Suppressor macrophage treated with lipopolysaccharide for 4 hours (primary cell): ENCODE measurements around the gene STARD3NL.
"Not testable (repeated sequence)": the region's sequence is repeated elsewhere in the genome, so short reads cannot be mapped to it uniquely, and the experiment has no call there.

Experiments
- DNase-seq: peaks from one replicate; pipeline ENCODE4 v3.0.0-alpha.2; 2020

Gene STARD3NL, protein sequence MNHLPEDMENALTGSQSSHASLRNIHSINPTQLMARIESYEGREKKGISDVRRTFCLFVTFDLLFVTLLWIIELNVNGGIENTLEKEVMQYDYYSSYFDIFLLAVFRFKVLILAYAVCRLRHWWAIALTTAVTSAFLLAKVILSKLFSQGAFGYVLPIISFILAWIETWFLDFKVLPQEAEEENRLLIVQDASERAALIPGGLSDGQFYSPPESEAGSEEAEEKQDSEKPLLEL

DNA sequence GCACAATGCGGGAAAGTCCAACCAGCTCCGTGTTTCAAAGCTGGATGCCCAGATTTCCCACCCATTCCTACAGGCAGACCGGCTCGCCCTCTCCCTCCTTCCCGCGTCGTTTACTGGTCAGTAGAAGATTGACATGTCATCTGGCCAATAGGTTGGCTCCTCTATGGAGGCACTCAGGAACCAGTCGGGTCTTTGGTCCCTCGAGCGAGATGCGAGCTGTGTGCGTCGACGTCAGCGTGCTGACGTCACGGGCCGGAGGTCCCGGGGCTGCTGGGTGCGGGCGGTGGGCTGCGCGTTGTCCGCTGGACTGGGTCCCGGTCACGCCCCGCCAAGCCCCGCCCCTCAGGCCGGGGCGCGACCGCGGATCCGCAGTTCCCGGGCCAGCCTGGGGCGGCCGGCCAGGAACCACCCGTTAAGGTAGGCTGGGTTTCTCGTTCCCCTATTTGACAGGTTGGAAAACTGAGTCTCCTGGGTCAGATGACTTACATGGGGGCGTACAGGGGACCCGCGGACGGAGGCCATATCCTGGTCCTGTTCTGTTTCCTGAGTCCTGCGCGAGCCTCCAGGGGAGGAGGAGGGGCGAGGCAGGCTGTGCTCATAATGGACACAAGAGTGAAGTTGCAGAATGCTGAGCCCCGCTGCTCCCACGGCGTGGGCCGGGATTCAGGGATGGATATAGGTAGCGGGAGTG, at the start of gene STARD3NL:
STARD3NL (plus strand) TSS at position 242 of the 691 bp plus-strand sequence. CDS start 29,260 bp downstream, outside the sequence.
- peak; percentile 100 for DNase-seq

- no peak for DNase-seq
These were observed 48.9 kb upstream of the STARD3NL start for GRCh38 chr7:38129162-38129561.

- no peak for DNase-seq
These were observed 48.5 kb upstream of the STARD3NL start for GRCh38 chr7:38129579-38129978.

DNA sequence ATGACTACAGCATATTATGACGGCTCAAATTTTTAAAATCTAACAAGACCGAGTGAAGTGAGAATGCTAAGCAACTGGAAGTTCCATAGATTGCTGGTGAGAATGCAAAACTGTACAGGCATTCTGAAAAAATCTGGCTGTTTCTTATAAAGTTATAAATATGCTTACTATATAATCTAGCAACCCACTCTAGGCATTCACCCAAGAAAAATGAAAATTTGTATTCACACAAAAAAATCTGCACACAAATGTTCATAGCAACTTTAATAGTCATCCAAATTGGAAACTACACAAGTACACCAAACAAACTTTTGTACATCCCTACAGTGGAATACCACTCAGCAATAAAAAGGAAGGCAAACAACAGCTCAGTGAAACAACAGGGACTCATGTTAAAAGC, 39.9 kb upstream of the STARD3NL start:
- DNase-seq: no peak

- DNase-seq: no peak
These were observed 36.9 kb upstream of the STARD3NL start for GRCh38 chr7:38141187-38141586.

- no peak for DNase-seq
These were observed 35.3 kb upstream of the STARD3NL start for GRCh38 chr7:38142736-38143135.

GRCh38 chr7:38147005-38147404, 31.0 kb upstream of the STARD3NL start:
- DNase-seq: no peak

GRCh38 chr7:38151556-38151955, 26.5 kb upstream of the STARD3NL start:
- no peak for DNase-seq

DNA sequence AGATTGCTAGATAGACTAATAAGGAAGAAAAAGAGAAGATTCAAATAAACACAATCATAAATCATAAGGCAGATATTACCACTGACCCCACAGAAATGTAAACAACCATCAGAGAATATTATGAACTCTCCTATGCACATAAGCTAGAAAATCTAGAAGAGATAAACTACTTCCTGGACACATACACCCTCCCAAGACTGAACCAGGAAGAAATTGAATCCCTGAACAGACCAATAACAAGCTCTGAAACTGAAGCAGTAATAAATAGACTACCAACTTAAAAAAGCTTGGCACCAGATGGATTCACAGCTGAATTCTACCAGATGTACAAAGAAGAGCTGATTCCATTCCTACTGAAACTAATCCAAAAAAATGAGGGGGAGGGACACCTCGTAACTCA, 24.5 kb upstream of the STARD3NL start:
- DNase-seq: no peak

DNA sequence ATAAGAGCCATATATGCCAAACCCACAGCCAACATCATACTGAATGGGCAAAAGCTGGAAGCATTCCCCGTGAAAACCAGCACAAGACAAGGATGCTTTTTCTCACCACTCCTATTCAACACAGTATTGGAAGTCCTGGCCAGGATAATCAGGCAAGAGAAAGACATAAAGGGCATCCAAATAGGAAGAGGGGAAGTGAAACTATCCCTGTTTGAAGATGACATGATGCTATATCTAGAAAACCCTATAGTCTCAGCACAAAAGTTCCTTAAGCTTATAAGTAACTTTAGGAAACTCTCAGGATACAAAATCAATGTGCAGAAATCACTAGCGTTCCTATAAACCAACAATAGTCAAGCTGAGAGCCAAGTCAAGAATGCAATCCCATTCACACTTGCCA, 23.8 kb upstream of the STARD3NL start:
- DNase-seq: peak; percentile 16

DNA sequence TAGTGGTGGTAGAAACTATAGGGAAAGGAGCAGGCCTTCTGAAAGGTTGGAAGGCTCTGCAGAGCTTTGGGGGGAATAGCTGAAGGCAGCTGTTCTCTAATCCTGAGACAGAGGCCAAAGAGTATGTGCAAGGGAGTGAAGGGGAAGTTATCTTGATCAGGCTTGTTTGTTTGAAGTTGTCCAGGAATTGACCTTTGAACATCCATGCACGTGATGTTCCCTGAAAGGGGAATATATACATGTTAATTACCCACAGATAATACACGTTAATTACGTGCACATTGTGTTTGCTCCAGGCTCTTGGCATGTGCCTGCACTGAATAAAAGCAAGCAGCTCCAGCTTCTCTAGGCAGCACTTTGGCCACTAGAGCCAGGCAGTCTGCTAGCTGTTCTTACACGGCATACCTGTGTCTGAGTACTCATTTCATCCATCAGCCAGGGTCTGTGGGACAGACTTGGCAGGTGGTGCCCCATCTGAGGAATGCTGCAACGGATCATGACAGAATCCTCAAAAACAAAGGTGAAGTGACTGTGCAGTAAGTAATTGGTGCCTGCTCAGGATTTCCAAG, 18.0 kb upstream of the STARD3NL start:
- DNase-seq: no peak

GRCh38 chr7:38162036-38162435, 16.0 kb upstream of the STARD3NL start:
- no peak for DNase-seq

GRCh38 chr7:38163671-38164070, 14.4 kb upstream of the STARD3NL start:
- DNase-seq: no peak

- no peak for DNase-seq
These were observed 9.0 kb upstream of the STARD3NL start for GRCh38 chr7:38168890-38169570.

- peak; percentile 88 for DNase-seq
These were observed 8.2 kb upstream of the STARD3NL start for GRCh38 chr7:38169847-38170246.

- DNase-seq: peak; percentile 81
These were observed 6.2 kb upstream of the STARD3NL start for GRCh38 chr7:38171623-38172391.

GRCh38 chr7:38175547-38175946, 2.5 kb upstream of the STARD3NL start:
- not testable (repeated sequence) for DNase-seq

- no peak for DNase-seq
These were observed 433 bp upstream of the STARD3NL start for GRCh38 chr7:38177621-38178003.

GRCh38 chr7:38178695-38179344, 775 bp downstream of the STARD3NL start:
- peak; percentile 45 for DNase-seq

- no peak for DNase-seq
These were observed 1.8 kb downstream of the STARD3NL start for GRCh38 chr7:38179776-38180226.

GRCh38 chr7:38181111-38181510, 3.1 kb downstream of the STARD3NL start:
- peak; percentile 28 for DNase-seq

DNA sequence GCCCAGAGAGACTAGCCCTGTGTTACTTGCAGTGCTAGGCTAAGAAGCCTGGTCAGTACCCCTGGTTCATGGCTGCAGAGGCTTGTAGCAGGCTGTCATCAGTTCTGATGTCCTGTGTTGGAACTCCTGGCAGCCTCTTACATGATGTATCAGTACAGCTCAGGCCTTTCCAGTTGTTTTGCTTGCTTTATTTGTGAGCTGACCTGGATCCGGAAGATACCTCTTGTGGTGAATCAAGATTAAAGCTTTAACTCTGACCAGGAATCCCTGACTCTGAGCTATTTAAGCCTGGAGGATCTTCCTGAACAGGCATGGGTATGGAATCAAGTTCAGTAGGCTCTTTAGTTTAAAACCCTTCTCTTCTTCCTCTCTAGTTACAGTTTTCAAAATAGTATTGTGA, 4.4 kb downstream of the STARD3NL start:
- no peak for DNase-seq
